GM12864 (cell line): ENCODE measurements around the gene RND3.

Source experiments
- DNase-seq: peaks from one replicate; pipeline ENCODE4 v3.0.0-alpha.2; 2011; ENCODE audit warnings: low read depth
- H3K4me3 ChIP-seq: 2 replicates; pipeline ENCODE4 v1.5.1; 2011; ENCODE audit warnings: mild to moderate bottlenecking, low read depth, low read length, control low read depth
- TF ChIP-seq, protein P1 (sequence below): IDR thresholded peaks from 2 replicates; pipeline ENCODE4 v1.5.1; 2011; ENCODE audit warnings: low read depth, mild to moderate bottlenecking, moderate library complexity, low read length, control low read depth, inconsistent platforms; ENCODE audit errors: missing control alignments

RND3 gene

DNA sequence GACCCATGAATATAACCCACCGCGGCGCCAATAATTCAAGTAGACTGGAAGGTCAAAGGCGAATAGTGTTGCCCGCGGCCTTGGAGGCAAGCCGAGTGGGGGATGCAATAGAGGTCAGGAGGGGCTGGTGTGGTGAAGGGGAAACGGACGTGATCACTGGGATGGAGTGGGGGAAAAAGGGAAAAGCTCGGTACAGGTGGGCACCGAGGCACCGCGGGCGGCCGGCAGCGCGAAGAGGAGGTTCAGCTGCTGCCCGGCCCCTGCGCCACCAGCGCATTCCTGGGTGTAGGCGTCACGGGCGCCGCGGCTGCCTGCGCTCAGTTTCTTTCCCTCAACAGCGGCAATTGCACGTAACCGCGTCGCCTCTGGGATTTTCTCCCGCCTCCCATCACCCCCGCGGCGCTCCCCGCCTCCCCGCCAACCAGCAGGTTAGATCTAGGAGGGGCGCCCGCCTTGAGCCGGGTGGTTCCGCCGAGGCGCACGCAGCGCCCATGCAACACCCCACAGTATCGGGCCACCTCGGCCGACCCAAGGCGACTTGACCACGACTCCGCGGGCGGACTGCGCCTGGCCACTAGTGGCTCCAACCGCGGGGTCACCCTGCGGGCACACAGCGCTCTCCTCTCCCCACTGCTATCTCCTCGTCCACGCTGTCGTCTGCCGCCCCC, 1.5 kb downstream of the RND3 start:
- DNase-seq, result no peak
- TF ChIP-seq, protein P1, sequence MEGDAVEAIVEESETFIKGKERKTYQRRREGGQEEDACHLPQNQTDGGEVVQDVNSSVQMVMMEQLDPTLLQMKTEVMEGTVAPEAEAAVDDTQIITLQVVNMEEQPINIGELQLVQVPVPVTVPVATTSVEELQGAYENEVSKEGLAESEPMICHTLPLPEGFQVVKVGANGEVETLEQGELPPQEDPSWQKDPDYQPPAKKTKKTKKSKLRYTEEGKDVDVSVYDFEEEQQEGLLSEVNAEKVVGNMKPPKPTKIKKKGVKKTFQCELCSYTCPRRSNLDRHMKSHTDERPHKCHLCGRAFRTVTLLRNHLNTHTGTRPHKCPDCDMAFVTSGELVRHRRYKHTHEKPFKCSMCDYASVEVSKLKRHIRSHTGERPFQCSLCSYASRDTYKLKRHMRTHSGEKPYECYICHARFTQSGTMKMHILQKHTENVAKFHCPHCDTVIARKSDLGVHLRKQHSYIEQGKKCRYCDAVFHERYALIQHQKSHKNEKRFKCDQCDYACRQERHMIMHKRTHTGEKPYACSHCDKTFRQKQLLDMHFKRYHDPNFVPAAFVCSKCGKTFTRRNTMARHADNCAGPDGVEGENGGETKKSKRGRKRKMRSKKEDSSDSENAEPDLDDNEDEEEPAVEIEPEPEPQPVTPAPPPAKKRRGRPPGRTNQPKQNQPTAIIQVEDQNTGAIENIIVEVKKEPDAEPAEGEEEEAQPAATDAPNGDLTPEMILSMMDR, result no peak
- H3K4me3 ChIP-seq, result no peak overlapping the region

GRCh38 chr2:150485114-150485870, 2.2 kb downstream of the RND3 start:
- TF ChIP-seq, protein P1, result no peak
- no peak for DNase-seq
- H3K4me3 ChIP-seq, result no peak overlapping the region

DNA sequence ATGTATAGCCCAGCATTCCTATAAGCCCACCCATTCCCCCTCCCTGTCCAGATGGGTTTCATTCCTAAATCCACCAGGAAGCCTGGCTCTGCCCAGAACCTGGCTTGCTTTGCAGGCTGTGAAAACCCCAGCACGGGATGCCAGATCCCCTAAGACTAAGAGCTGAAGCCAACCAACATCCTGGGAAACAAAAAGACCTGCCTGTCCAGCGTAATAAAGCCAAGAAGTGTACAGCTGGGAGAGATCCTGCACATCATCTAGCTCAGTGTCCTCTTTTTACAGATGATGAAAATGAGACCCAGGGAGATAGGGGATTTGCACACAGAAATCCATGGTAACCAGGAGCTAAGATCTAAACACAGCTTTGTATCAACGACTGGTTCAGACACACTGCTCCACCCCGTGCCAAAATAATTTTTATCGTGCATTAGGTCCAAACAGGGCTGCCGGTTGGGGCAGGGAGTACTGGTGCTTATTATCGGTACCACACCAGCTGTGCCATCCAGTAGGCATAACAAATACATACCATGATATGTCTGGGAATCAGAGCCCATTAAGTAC, 2.9 kb downstream of the RND3 start:
- no peak for DNase-seq
- TF ChIP-seq, protein P1, result no peak
- H3K4me3 ChIP-seq, result no peak overlapping the region

DNA sequence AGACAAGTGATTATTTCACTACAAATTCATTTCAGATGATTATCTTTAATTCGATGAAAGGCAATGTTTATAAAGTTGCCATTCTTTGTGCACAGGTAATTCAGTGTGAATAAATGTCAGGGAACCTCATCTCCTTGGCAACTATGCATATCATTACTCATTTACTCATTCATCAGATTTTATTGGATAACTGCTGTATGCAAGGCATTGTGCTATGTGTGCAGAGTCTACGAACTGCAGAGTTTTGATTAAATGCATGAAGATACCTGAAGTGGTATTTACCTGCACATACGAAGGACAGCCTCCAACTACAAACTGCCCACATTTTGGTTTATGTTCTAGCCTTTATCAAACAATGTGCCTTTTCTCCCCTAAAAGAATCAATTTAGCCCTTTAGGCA, 3.5 kb downstream of the RND3 start:
- DNase-seq, result no peak
- TF ChIP-seq, protein P1, result no peak
- no peak overlapping the region for H3K4me3 ChIP-seq

- H3K4me3 ChIP-seq, result no peak overlapping the region
- no peak for DNase-seq
- TF ChIP-seq, protein P1, result no peak
Measured at GRCh38 chr2:150483532-150483931, 3.9 kb downstream of the RND3 start.

- TF ChIP-seq, protein P1, result no peak
- no peak for DNase-seq
- no peak overlapping the region for H3K4me3 ChIP-seq
Measured at GRCh38 chr2:150482667-150483400, 4.6 kb downstream of the RND3 start.
